Fibroblast of pulmonary artery (primary cell): ENCODE measurements around the gene SIAE.

Experiments
- DNase-seq: peaks from one replicate; pipeline ENCODE4 v3.0.0-alpha.2; 2010; ENCODE audit warnings: low read depth
- H3K4me3 ChIP-seq: replicated peaks from 2 replicates; pipeline ENCODE4 v1.5.1; 2011; ENCODE audit warnings: low read depth, mild to moderate bottlenecking, control low read depth, low read length, moderate library complexity
- TF ChIP-seq, protein P1 (sequence below): IDR thresholded peaks from 2 replicates; pipeline ENCODE4 v1.5.1; 2011; ENCODE audit warnings: mild to moderate bottlenecking, control low read depth, low read length, inconsistent platforms; ENCODE audit errors: missing control alignments

Gene SIAE

DNA sequence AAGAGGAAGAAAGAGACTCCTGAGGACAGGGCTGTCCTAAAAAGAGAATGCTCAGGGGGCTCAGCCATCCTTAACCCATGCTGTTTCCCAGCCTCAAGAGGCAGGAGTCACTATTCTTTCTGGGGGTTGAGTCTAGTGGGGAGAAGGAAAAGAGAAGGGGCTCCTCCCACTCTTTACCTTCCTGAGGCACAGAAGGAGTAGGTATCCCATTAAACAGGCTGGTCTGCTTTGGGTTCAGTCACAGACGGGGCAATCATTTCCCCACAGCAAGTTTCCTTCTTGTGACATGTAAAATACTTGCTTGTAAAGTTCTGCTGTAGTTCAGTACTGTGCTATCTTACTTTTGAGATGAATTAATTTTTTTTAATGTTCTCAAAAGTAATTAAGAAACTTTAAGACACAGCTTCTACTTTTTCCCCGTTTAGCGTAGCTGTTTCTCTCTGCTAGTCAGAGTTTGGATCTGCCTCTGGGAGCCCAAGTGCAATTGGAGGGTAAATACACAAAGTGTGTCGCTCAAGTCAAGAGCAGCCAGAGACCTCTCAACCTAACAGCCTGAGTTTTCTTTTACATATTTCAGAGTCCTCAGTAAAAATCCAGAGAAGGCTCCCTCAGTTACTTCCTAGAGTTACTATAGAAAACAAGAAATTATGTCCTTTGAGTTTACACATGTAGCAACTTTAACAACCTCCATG, 88.7 kb downstream of the SIAE start:
- TF ChIP-seq, protein P1, sequence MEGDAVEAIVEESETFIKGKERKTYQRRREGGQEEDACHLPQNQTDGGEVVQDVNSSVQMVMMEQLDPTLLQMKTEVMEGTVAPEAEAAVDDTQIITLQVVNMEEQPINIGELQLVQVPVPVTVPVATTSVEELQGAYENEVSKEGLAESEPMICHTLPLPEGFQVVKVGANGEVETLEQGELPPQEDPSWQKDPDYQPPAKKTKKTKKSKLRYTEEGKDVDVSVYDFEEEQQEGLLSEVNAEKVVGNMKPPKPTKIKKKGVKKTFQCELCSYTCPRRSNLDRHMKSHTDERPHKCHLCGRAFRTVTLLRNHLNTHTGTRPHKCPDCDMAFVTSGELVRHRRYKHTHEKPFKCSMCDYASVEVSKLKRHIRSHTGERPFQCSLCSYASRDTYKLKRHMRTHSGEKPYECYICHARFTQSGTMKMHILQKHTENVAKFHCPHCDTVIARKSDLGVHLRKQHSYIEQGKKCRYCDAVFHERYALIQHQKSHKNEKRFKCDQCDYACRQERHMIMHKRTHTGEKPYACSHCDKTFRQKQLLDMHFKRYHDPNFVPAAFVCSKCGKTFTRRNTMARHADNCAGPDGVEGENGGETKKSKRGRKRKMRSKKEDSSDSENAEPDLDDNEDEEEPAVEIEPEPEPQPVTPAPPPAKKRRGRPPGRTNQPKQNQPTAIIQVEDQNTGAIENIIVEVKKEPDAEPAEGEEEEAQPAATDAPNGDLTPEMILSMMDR = no peak
- DNase-seq = no peak
- H3K4me3 ChIP-seq = no peak overlapping the region

DNA sequence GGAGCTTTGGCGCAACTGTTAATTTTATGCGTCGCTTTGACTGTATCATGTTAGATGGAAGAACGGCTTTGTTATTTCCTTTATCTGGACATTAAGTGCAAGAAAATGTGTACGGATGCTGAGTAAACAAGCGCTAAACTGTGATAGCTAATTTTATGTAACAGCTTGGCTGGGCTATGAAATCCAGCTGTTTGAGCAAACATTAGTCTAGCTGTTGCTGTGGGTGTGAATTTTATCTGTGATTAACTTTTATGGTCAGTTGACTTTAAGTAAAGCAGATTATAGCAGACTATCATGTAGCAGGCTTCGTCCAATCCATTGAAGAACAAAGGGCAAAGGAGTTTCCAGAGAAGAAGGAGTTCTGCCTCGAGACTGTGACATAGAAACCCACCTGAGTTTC, 89.8 kb downstream of the SIAE start:
- no peak for DNase-seq
- TF ChIP-seq, protein P1 = no peak
- H3K4me3 ChIP-seq = no peak overlapping the region
